GM10248 (cell line): Measurements from ENCODE around the gene YWHAB.
"Not testable (repeated sequence)": the region's sequence is repeated elsewhere in the genome, so short reads cannot be mapped to it uniquely, and the experiment has no call there.

Experiments used
- CTCF ChIA-PET: fragments of 300-600 bp; sonication (Branson Sonifier 250); formaldehyde crosslinking; extraction: SDS; loops from one replicate; lab custom pipeline; 2021; ENCODE audit warnings: antibody characterized with exemption; lab: Yijun Ruan, JAX
- POLR2A ChIA-PET: fragments of 350-650 bp; sonication (Branson Sonifier 250); formaldehyde crosslinking; extraction: SDS; loops from one replicate; lab custom pipeline; 2020; ENCODE audit warnings: antibody characterized with exemption; lab: Yijun Ruan, JAX
- DNase-seq: peaks from one replicate; pipeline ENCODE4 v3.0.0; 2012; ENCODE audit errors: extremely low spot score
- CTCF ChIP-seq: IDR thresholded peaks from 2 replicates; pipeline ENCODE4 v1.5.1; 2012; ENCODE audit warnings: mild to moderate bottlenecking, low read depth; ENCODE audit errors: extremely low read depth, missing control alignments, control extremely low read depth

Gene YWHAB

GRCh38 chr20:44851545-44851944 is 34.0 kb upstream of the YWHAB start:
- DNase-seq, result no peak
- POLR2A ChIA-PET, result no interaction called here
- CTCF ChIA-PET, result interaction anchor here (1.1 kb wide), 1 partner anchor 15 kb away, joined by 4 read pairs; no protein-coding TSS in a partner anchor
- TF ChIP-seq CTCF, result no peak

DNA sequence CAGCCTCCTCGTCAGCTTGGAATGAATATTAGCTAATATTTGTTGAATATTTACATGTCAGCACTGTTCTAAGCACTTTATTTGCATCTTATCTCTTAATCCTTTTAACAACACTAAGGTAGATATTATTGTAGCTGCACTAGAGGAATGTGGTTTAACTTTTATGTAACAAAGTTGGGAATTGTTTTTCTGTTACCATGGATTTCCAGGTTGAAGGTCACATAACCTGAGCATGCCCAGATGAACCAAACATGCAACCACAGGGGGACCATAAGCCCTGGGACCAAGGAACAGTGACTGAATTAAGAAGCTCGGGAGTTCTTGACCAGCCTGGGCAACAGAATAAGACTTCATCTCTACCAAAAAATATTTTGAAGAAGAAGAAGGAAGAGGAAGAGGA is 29.1 kb upstream of the YWHAB start:
- POLR2A ChIA-PET, result no interaction called here
- TF ChIP-seq CTCF, result no peak
- CTCF ChIA-PET, result interaction anchor here (0.7 to 1.3 kb wide), 2 partner anchors 10 to 109 kb away, joined by 3 to 5 read pairs; no protein-coding TSS in a partner anchor
- no peak for DNase-seq

GRCh38 chr20:44856856-44857448 is 28.6 kb upstream of the YWHAB start:
- ChIA-PET CTCF (interaction anchor here (1.3 kb wide), 1 partner anchor 10 kb away, joined by 5 read pairs; no protein-coding TSS in a partner anchor), POLR2A (no interaction called here)
- no peak for DNase-seq
- no peak for TF ChIP-seq CTCF

- CTCF ChIA-PET, result interaction anchor here (1.2 kb wide), 2 partner anchors 8 to 11 kb away, joined by 4 read pairs; no protein-coding TSS in a partner anchor
- no peak for DNase-seq
- POLR2A ChIA-PET, result no interaction called here
- TF ChIP-seq CTCF, result no peak
Observed at GRCh38 chr20:44858606-44859360, 26.7 kb upstream of the YWHAB start.

- POLR2A ChIA-PET, result no interaction called here
- no peak for TF ChIP-seq CTCF
- DNase-seq, result no peak
- CTCF ChIA-PET, result interaction anchor here (0.9 to 1.4 kb wide), 3 partner anchors 79 to 178 kb away, joined by 3 to 6 read pairs (median 3); no protein-coding TSS in a partner anchor
Observed at GRCh38 chr20:44861531-44862006, 23.9 kb upstream of the YWHAB start.

DNA sequence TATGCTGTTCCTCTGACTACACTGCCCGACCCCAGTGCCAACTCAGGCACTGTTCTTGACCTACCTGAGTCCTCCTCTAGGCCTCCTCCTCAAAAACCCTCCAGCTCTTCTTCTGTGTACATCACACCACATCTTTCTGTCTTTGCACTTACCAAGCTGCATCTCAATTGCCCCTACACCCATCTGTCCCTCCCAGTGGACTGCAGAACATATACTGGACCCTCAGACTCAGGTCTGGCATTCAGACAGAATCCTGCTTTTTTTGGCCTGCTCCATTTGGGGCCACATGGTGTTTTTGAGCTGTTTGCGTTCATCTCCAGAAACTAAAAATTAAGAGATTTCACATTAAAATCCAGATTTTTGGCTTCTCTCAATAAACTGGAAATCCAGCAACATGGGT is 23.2 kb upstream of the YWHAB start:
- CTCF ChIA-PET, result interaction anchor here (0.9 to 1.4 kb wide), 2 partner anchors 80 to 115 kb away, joined by 3 to 6 read pairs; no protein-coding TSS in a partner anchor
- POLR2A ChIA-PET, result no interaction called here
- no peak for TF ChIP-seq CTCF
- no peak for DNase-seq

- CTCF ChIA-PET, result interaction anchor here (1.4 kb wide), 1 partner anchor 116 kb away, joined by 6 read pairs; no protein-coding TSS in a partner anchor
- POLR2A ChIA-PET, DNase-seq: not testable (repeated sequence)
Observed at GRCh38 chr20:44863365-44864084, 22.0 kb upstream of the YWHAB start.

- DNase-seq, POLR2A ChIA-PET, CTCF ChIA-PET: not testable (repeated sequence)
Observed at GRCh38 chr20:44864493-44864892, 21.0 kb upstream of the YWHAB start.
